ENCODE results near the gene RHOV.

DNA sequence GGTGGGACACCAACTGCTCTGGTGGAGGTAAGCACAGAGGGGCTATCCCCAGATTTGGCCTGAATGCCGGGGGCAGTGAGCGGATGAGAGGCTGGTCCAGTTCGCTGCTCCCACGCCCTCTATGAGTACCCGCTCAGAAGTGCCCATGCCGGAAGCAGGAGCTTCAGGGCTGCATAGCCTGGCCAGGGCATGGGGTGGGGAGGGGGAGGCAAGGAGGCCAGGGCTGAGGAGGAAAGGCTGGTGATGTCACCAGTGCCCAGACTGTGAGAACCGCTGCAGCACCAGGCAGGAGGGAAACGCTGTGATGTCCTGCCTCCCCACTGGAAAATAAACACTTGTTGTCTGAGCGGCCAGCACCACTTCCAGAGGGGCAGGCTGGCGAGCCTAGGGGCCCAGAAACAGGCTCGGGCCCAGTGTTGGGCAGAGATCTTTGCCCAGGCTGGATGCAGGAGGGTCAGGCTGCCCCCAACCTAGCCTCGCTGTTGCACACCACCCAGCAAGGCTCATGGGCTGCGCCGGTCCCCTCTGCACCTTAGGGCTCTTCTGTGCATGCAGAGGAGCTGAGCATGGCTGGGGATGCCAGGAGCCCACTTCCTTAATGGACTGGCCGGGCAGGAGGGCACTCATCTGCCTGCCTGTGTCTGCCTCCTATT is 44.2 kb upstream of the RHOV start:
- no peak for TF ChIP-seq POLR2A (IDR thresholded peaks at IDR 0.05; ENCODE audit: low read depth, low read length)
- no peak for TF ChIP-seq SIN3A (IDR thresholded peaks at IDR 0.05; ENCODE audit: low read depth, low read length)
- TF ChIP-seq LARP7 (IDR thresholded peaks at IDR 0.05), result no peak
- TF ChIP-seq TAF1 (IDR thresholded peaks at IDR 0.05; ENCODE audit: borderline replicate concordance, low read depth, low read length), result no peak
- TF ChIP-seq, protein P1, sequence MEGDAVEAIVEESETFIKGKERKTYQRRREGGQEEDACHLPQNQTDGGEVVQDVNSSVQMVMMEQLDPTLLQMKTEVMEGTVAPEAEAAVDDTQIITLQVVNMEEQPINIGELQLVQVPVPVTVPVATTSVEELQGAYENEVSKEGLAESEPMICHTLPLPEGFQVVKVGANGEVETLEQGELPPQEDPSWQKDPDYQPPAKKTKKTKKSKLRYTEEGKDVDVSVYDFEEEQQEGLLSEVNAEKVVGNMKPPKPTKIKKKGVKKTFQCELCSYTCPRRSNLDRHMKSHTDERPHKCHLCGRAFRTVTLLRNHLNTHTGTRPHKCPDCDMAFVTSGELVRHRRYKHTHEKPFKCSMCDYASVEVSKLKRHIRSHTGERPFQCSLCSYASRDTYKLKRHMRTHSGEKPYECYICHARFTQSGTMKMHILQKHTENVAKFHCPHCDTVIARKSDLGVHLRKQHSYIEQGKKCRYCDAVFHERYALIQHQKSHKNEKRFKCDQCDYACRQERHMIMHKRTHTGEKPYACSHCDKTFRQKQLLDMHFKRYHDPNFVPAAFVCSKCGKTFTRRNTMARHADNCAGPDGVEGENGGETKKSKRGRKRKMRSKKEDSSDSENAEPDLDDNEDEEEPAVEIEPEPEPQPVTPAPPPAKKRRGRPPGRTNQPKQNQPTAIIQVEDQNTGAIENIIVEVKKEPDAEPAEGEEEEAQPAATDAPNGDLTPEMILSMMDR (IDR thresholded peaks at IDR 0.05 in 2 of 3, conservative IDR thresholded peaks at IDR 0.05 in 1 of 3; ENCODE audit: control insufficient read depth in 2 of 3, extremely low read depth in 1 of 3, insufficient read depth in 1 of 3, low read depth in 3 of 3, low read length in 3 of 3), result no peak
- TF ChIP-seq CBX3 (IDR thresholded peaks at IDR 0.05; ENCODE audit: borderline replicate concordance, low read depth), result no peak
- TF ChIP-seq FOS (IDR thresholded peaks at IDR 0.05; ENCODE audit: borderline replicate concordance, extremely low read depth, insufficient read length), result no peak
- no peak for TF ChIP-seq HDGF (IDR thresholded peaks at IDR 0.05)
- no peak for TF ChIP-seq SIX5 (IDR thresholded peaks at IDR 0.05; ENCODE audit: low read depth, low read length, severe bottlenecking)
- TF ChIP-seq, protein P2, sequence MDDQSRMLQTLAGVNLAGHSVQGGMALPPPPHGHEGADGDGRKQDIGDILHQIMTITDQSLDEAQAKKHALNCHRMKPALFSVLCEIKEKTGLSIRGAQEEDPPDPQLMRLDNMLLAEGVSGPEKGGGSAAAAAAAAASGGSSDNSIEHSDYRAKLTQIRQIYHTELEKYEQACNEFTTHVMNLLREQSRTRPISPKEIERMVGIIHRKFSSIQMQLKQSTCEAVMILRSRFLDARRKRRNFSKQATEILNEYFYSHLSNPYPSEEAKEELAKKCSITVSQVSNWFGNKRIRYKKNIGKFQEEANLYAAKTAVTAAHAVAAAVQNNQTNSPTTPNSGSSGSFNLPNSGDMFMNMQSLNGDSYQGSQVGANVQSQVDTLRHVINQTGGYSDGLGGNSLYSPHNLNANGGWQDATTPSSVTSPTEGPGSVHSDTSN (IDR thresholded peaks at IDR 0.05; ENCODE audit: insufficient replicate concordance, low read depth, low read length), result no peak
- no peak for TF ChIP-seq RELA (IDR thresholded peaks at IDR 0.05; ENCODE audit: borderline replicate concordance, partially characterized antibody)
